ENCODE data around the gene TREM1. TPM values are rescaled to one million over a fixed set of nuclear protein-coding genes. Genes with fewer than 3 reads are reported as not detected.

TREM1 gene
- total and polyA plus RNA-seq, 3 donors from 2014 or later, result 0.16 to 1.4 (median 0.93) TPM

GRCh38 chr6:41288030-41288753 lies 1.7 kb upstream of the TREM1 start:
- H3K27me3 ChIP-seq, result no peaks in the 10 kb centered on the region
- TF ChIP-seq POLR2A (IDR thresholded peaks at IDR 0.05) (no peak), CTCF (IDR thresholded peaks at IDR 0.05) (no peak)
- no peak for DNase-seq
- no peaks in the 10 kb centered on the region for H3K36me3 ChIP-seq (ENCODE audit: low read depth, missing control alignments)
- 67 to 72% methylated on average over 6 of the region's 6 CpGs for WGBS, 2 donors
- no peaks in the 10 kb centered on the region for H3K4me1 ChIP-seq
- H3K9me3 ChIP-seq, result no peaks in the 10 kb centered on the region
- H3K27ac ChIP-seq, result no peak overlapping the region
- intact Hi-C loops (cut with DNase I; ENCODE audit: low total_unique reads), result no loop called here
- no peak overlapping the region for H3K4me3 ChIP-seq

GRCh38 chr6:41284726-41285125 lies 1.8 kb downstream of the TREM1 start:
- H3K36me3 ChIP-seq (ENCODE audit: low read depth, missing control alignments), result no peaks in the 10 kb centered on the region
- intact Hi-C loops (cut with DNase I; ENCODE audit: low total_unique reads), result no loop called here
- no peak for DNase-seq
- H3K4me1 ChIP-seq, result no peaks in the 10 kb centered on the region
- no peak overlapping the region for H3K27ac ChIP-seq
- H3K9me3 ChIP-seq, result no peaks in the 10 kb centered on the region
- no peak for TF ChIP-seq POLR2A (IDR thresholded peaks at IDR 0.05)
- TF ChIP-seq CTCF (IDR thresholded peaks at IDR 0.05), result no peak
- 11 to 42% methylated on average over 1 of the region's 1 CpG for WGBS, 2 donors
- H3K27me3 ChIP-seq, result no peaks in the 10 kb centered on the region
- no peak overlapping the region for H3K4me3 ChIP-seq

GRCh38 chr6:41283600-41283999 lies 2.9 kb downstream of the TREM1 start:
- peaks cover 4% of the 10 kb centered on the region for H3K4me1 ChIP-seq
- no peak overlapping the region for H3K4me3 ChIP-seq
- 67 to 69% methylated on average over 3 of the region's 3 CpGs for WGBS, 2 donors
- no peaks in the 10 kb centered on the region for H3K27me3 ChIP-seq
- intact Hi-C loops (cut with DNase I; ENCODE audit: low total_unique reads), result no loop called here
- TF ChIP-seq CTCF (IDR thresholded peaks at IDR 0.05) (no peak), POLR2A (IDR thresholded peaks at IDR 0.05) (no peak)
- no peaks in the 10 kb centered on the region for H3K9me3 ChIP-seq
- no peak overlapping the region for H3K27ac ChIP-seq
- DNase-seq, result no peak
- no peaks in the 10 kb centered on the region for H3K36me3 ChIP-seq (ENCODE audit: low read depth, missing control alignments)

- TF ChIP-seq CTCF (IDR thresholded peaks at IDR 0.05), result no peak
- TF ChIP-seq POLR2A (IDR thresholded peaks at IDR 0.05), result no peak
- WGBS, 2 donors, result 87 to 91% methylated on average over 1 of the region's 1 CpG
- DNase-seq, result no peak
- Histone ChIP-seq H3K4me1 (peaks cover 4% of the 10 kb centered on the region), H3K27me3 (no peaks in the 10 kb centered on the region), H3K36me3 (ENCODE audit: low read depth, missing control alignments) (no peaks in the 10 kb centered on the region), H3K4me3 (no peak overlapping the region), H3K9me3 (no peaks in the 10 kb centered on the region), H3K27ac (no peak overlapping the region)
- intact Hi-C loops (cut with DNase I; ENCODE audit: low total_unique reads), result no loop called here
These were observed 6.0 kb downstream of the TREM1 start for GRCh38 chr6:41280381-41281057.

All from testis (tissue), 3 donors.